Vagina (tissue), 2 donors: ENCODE measurements around the gene C10orf143.

Experiments
- CTCF ChIP-seq, 3 experiments: fragments of 450-650 bp in 2 of 3; fragments of 200-600 bp in 1 of 3; sonication (generic) in 1 of 3; IDR thresholded peaks; one replicate each; pipeline ENCODE4 v1.5.1; 2017 to 2019; ENCODE audit warnings: antibody characterized with exemption in 3 of 3, mild to moderate bottlenecking in 2 of 3, moderate library complexity in 2 of 3
- POLR2A ChIP-seq, 2 donors: fragments of 450-650 bp; IDR thresholded peaks; one replicate each; pipeline ENCODE4 v1.6.1; 2017; ENCODE audit warnings: antibody characterized with exemption in 2 of 2, mild to moderate bottlenecking in 2 of 2, moderate library complexity in 2 of 2
- POLR2AphosphoS5 ChIP-seq, 2 donors: sonication (generic); formaldehyde crosslinking; IDR thresholded peaks; one replicate each; pipeline ENCODE4 v1.9.0; 2017; ENCODE audit warnings: antibody characterized with exemption in 2 of 2, mild to moderate bottlenecking in 2 of 2, low read depth in 1 of 2; ENCODE audit not compliant: insufficient read depth in 1 of 2

DNA sequence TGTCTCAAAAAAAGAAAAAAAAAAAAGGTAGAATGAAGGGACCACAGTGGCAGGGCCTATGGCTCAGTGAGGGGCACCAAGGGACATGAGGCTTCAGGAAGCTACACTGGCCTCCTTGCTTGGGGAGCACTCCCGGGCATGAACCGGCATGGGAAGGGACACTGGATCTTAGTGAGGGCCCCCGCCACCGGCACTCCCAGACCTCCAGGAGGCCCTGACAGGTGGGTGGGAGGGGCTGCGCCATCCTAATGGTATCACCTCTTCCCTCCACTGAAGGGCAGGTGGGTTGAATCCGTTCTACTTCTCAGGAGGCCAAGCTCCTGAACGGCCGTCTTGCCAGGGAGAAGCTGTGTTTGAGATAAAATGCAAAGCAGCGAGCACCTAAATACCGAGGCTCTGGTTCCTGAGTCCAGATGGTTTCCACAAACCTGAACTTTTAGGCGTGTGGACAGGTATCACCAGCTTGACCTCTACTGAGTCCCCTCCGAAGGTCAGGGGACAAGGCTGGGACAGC is 69.8 kb downstream of the C10orf143 start:
- TF ChIP-seq CTCF (IDR thresholded peaks at IDR 0.05) (no peak), POLR2A (IDR thresholded peaks at IDR 0.05) (no peak), POLR2AphosphoS5 (IDR thresholded peaks at IDR 0.05; ENCODE audit: insufficient read depth in 1 of 2, low read depth in 1 of 2) (no peak)
